Measurements from ENCODE around the gene NFIB. TPM values are rescaled to one million over a fixed set of nuclear protein-coding genes. Genes with fewer than 3 reads are reported as not detected.
A peak's percentile ranks its signal among the peaks of the same experiment; 100 is the strongest.

Gene NFIB
- total and polyA plus RNA-seq, 2 of the 13 experiments (the other 11 are each of a cell fraction or from before 2014, with no cell fraction given), result 0.98 to 4.6 TPM

DNA sequence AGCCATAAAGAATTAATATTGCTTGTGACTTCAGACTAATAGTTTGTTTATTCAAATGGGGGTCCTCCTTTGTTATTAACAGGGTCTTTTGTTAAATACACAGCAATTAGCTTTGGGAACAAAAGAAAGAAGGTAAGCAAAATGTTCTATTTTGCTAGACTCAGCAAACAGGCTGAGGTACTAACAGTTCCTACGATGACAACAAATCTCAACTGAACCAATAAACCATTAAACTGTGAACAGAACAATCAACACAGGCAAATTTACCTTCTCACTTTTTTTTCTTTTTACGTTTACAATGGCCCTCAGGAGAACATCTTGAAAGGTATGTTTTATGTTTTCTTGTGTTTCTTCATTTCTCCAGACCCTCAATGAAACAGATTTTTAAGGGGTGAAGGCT is 207.2 kb downstream of the NFIB start:
- intact Hi-C loops (cut with micrococcal nuclease; ENCODE audit: unreplicated experiment) (loop anchor here (10.0 kb wide), 1 partner anchor 772 kb away; no protein-coding TSS in a partner anchor), in situ Hi-C loops (cut with HindIII; ENCODE audit: extremely low pct_ligation_motif_present, low pct_unique_long_range_greater_than_20kb) (loop anchor here (10.0 kb wide), 1 partner anchor 218 kb away; no protein-coding TSS in a partner anchor)
- no peaks in the 10 kb centered on the region for H3K36me3 ChIP-seq (replicated peaks in 1 of 2; ENCODE audit: control insufficient read depth in 1 of 2, insufficient read depth in 2 of 2, low read length in 2 of 2)
- no peak overlapping the region for H3K4me2 ChIP-seq (ENCODE audit: low read depth, low read length)
- no peak overlapping the region for H2AFZ ChIP-seq (ENCODE audit: low read length)
- H3K27me3 ChIP-seq (ENCODE audit: control insufficient read depth in 1 of 2, insufficient read depth in 2 of 2, low read length in 2 of 2), result no peaks in the 10 kb centered on the region
- no peak overlapping the region for H3K9ac ChIP-seq (ENCODE audit: insufficient read depth, low read depth, low read length)
- H3K79me2 ChIP-seq (ENCODE audit: insufficient read depth, low read length), result no peaks in the 10 kb centered on the region
- ChIA-PET CTCF (ENCODE audit: low intra/inter-chr PET ratio, low total read pairs) (no interaction called here), POLR2A (no interaction called here)
- H3K4me3 ChIP-seq (replicated peaks in 1 of 3; ENCODE audit: insufficient read depth in 1 of 3, low read depth in 2 of 3, low read length in 3 of 3), result no peak overlapping the region
- ATAC-seq (no peak), DNase-seq (ENCODE audit: low spot score) (no peak), FAIRE-seq (no peak)
- H4K20me1 ChIP-seq (ENCODE audit: insufficient read depth, low read length), result no peaks in the 10 kb centered on the region
- peak in 1 of 2 experiments; percentile 29; a peak in 1 of 4 replicates for TF ChIP-seq MAFK (conservative IDR thresholded peaks at IDR 0.05 in 1 of 2, IDR thresholded peaks at IDR 0.05 in 1 of 2; ENCODE audit: low read length in 2 of 2)
- TF ChIP-seq, protein P1, sequence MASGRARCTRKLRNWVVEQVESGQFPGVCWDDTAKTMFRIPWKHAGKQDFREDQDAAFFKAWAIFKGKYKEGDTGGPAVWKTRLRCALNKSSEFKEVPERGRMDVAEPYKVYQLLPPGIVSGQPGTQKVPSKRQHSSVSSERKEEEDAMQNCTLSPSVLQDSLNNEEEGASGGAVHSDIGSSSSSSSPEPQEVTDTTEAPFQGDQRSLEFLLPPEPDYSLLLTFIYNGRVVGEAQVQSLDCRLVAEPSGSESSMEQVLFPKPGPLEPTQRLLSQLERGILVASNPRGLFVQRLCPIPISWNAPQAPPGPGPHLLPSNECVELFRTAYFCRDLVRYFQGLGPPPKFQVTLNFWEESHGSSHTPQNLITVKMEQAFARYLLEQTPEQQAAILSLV (CRISPR knock-in tag; IDR thresholded peaks at IDR 0.05; ENCODE audit: borderline replicate concordance), result no peak
- H3K9me3 ChIP-seq (ENCODE audit: low read length), result no peaks in the 10 kb centered on the region
- H3K27ac ChIP-seq (ENCODE audit: extremely low read length, insufficient read depth, low read length), result no peak overlapping the region
- no TSS peak for BruUV-seq (replicated peaks)
- WGBS (ENCODE audit: low lambda C conversion rate), result 63% methylated on average over 2 of the region's 2 CpGs
- no peaks in the 10 kb centered on the region for H3K4me1 ChIP-seq (ENCODE audit: insufficient read depth, low read length)

DNA sequence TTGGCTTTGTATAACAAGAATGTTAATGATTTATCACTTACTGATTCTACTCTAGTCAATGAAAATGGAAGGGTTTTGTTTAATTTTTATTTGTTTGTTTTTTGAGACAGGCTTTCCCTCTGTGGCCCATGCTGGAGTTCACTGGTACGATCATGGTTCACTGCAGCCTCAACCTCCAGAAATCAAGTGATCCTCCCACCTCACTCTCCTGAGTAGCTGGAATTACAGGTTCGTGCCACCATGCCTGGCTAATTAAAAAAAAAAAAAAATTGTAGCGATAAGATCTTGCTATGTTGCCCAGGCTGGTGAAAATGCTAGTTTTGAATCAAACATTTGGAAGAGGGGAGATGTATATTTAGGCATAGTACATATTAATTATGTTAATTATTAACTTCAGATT is 209.4 kb downstream of the NFIB start:
- no peaks in the 10 kb centered on the region for H4K20me1 ChIP-seq (ENCODE audit: insufficient read depth, low read length)
- no peak overlapping the region for H3K4me2 ChIP-seq (ENCODE audit: low read depth, low read length)
- DNase-seq (ENCODE audit: low spot score), result no peak
- no peak overlapping the region for H3K9ac ChIP-seq (ENCODE audit: insufficient read depth, low read depth, low read length)
- POLR2A ChIA-PET, result no interaction called here
- H3K36me3 ChIP-seq (replicated peaks in 1 of 2; ENCODE audit: control insufficient read depth in 1 of 2, insufficient read depth in 2 of 2, low read length in 2 of 2), result no peaks in the 10 kb centered on the region
- H3K79me2 ChIP-seq (ENCODE audit: insufficient read depth, low read length), result no peaks in the 10 kb centered on the region
- no peaks in the 10 kb centered on the region for H3K4me1 ChIP-seq (ENCODE audit: insufficient read depth, low read length)
- FAIRE-seq, result no peak
- H3K9me3 ChIP-seq (ENCODE audit: low read length), result no peaks in the 10 kb centered on the region
- no peak overlapping the region for H3K27ac ChIP-seq (ENCODE audit: extremely low read length, insufficient read depth, low read length)
- H3K4me3 ChIP-seq (replicated peaks in 1 of 3; ENCODE audit: insufficient read depth in 1 of 3, low read depth in 2 of 3, low read length in 3 of 3), result no peak overlapping the region
- ATAC-seq, result no peak
- H2AFZ ChIP-seq (ENCODE audit: low read length), result no peak overlapping the region
- no TSS peak for BruUV-seq (replicated peaks)
- intact Hi-C loops (cut with micrococcal nuclease; ENCODE audit: unreplicated experiment) (loop anchor here (10.0 kb wide), 1 partner anchor 770 kb away; no protein-coding TSS in a partner anchor), in situ Hi-C loops (cut with HindIII; ENCODE audit: extremely low pct_ligation_motif_present, low pct_unique_long_range_greater_than_20kb) (loop anchor here (10.0 kb wide), 1 partner anchor 220 kb away; no protein-coding TSS in a partner anchor)
- CTCF ChIA-PET (ENCODE audit: low intra/inter-chr PET ratio, low total read pairs), result no interaction called here
- no peaks in the 10 kb centered on the region for H3K27me3 ChIP-seq (ENCODE audit: control insufficient read depth in 1 of 2, insufficient read depth in 2 of 2, low read length in 2 of 2)
- WGBS (ENCODE audit: low lambda C conversion rate), result 67% methylated on average over 3 of the region's 3 CpGs
- TF ChIP-seq ARNTL (CRISPR knock-in tag; IDR thresholded peaks at IDR 0.05) (no peak), RFXAP (CRISPR knock-in tag; IDR thresholded peaks at IDR 0.05; ENCODE audit: borderline replicate concordance) (no peak), SOX5 (CRISPR knock-in tag; IDR thresholded peaks at IDR 0.05; ENCODE audit: borderline replicate concordance) (no peak), ZNF484 (CRISPR knock-in tag; IDR thresholded peaks at IDR 0.05; ENCODE audit: borderline replicate concordance, low read depth) (no peak), ZMYM2 (CRISPR knock-in tag; IDR thresholded peaks at IDR 0.05) (no peak)
- TF ChIP-seq, protein P2, sequence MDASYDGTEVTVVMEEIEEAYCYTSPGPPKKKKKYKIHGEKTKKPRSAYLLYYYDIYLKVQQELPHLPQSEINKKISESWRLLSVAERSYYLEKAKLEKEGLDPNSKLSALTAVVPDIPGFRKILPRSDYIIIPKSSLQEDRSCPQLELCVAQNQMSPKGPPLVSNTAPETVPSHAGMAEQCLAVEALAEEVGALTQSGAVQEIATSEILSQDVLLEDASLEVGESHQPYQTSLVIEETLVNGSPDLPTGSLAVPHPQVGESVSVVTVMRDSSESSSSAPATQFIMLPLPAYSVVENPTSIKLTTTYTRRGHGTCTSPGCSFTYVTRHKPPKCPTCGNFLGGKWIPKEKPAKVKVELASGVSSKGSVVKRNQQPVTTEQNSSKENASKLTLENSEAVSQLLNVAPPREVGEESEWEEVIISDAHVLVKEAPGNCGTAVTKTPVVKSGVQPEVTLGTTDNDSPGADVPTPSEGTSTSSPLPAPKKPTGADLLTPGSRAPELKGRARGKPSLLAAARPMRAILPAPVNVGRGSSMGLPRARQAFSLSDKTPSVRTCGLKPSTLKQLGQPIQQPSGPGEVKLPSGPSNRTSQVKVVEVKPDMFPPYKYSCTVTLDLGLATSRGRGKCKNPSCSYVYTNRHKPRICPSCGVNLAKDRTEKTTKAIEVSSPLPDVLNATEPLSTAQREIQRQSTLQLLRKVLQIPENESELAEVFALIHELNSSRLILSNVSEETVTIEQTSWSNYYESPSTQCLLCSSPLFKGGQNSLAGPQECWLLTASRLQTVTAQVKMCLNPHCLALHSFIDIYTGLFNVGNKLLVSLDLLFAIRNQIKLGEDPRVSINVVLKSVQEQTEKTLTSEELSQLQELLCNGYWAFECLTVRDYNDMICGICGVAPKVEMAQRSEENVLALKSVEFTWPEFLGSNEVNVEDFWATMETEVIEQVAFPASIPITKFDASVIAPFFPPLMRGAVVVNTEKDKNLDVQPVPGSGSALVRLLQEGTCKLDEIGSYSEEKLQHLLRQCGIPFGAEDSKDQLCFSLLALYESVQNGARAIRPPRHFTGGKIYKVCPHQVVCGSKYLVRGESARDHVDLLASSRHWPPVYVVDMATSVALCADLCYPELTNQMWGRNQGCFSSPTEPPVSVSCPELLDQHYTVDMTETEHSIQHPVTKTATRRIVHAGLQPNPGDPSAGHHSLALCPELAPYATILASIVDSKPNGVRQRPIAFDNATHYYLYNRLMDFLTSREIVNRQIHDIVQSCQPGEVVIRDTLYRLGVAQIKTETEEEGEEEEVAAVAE (CRISPR knock-in tag; IDR thresholded peaks at IDR 0.05; ENCODE audit: borderline replicate concordance), result no peak

Data from HepG2 (cell line).